Measurements from ENCODE around the gene SLC22A31. TPM values are rescaled to one million over a fixed set of nuclear protein-coding genes. Genes with fewer than 3 reads are reported as not detected.

The SLC22A31 gene
- total RNA-seq, 4 donors from 2014 or later = 0.54 TPM; not detected in 3

DNA sequence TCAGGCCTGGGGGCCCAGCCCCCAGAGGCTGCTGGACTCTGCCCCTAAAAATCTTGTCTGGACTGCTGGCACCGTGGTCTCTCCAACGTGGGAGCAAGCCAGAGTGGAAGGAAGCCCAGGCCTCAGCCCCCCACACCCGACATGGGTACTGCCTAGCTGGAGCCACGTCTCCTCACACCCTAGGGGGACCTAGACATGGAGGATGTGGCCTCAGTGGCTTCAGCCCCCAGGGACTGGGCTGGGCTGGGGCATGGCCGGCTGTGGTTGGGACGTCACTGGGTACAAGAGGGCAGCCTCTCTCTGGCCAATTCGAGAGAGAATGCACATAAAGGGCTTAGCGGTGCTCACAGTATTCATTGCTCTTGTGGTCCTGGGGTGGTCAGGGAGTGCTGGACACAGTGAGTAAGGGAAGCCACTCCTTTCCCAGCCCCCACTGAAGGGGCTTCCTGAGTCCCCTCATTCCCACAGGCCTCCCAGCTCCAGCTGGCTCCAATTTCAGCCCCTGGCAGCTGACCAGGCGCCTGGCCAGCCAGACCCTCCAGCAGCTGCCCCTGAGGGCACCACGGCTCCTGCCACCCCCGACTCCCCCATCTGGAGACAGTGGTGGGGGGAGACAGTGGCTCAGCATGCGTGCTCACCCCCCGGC is 27.7 kb downstream of the SLC22A31 start:
- Histone ChIP-seq H3K9me3 (no peaks in the 10 kb centered on the region), H3K36me3 (no peaks in the 10 kb centered on the region), H3K4me1 (peaks cover 11 to 16% of the 10 kb centered on the region in 2 donors), H3K4me3 (replicated peaks in 1 of 3) (no peak overlapping the region), H3K27ac (no peak overlapping the region), H3K27me3 (no peaks in the 10 kb centered on the region)
- no peak for DNase-seq
- intact Hi-C loops (cut with DNase I) = loop anchor here (10.0 kb wide), 1 partner anchor 228 kb away; no protein-coding TSS in a partner anchor
- WGBS, 2 donors = 58 to 76% methylated on average over 4 to 7 of the region's 13 CpGs
- TF ChIP-seq, protein P1, sequence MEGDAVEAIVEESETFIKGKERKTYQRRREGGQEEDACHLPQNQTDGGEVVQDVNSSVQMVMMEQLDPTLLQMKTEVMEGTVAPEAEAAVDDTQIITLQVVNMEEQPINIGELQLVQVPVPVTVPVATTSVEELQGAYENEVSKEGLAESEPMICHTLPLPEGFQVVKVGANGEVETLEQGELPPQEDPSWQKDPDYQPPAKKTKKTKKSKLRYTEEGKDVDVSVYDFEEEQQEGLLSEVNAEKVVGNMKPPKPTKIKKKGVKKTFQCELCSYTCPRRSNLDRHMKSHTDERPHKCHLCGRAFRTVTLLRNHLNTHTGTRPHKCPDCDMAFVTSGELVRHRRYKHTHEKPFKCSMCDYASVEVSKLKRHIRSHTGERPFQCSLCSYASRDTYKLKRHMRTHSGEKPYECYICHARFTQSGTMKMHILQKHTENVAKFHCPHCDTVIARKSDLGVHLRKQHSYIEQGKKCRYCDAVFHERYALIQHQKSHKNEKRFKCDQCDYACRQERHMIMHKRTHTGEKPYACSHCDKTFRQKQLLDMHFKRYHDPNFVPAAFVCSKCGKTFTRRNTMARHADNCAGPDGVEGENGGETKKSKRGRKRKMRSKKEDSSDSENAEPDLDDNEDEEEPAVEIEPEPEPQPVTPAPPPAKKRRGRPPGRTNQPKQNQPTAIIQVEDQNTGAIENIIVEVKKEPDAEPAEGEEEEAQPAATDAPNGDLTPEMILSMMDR (IDR thresholded peaks at IDR 0.05) = no peak
- no peak for TF ChIP-seq POLR2A (IDR thresholded peaks at IDR 0.05)

DNA sequence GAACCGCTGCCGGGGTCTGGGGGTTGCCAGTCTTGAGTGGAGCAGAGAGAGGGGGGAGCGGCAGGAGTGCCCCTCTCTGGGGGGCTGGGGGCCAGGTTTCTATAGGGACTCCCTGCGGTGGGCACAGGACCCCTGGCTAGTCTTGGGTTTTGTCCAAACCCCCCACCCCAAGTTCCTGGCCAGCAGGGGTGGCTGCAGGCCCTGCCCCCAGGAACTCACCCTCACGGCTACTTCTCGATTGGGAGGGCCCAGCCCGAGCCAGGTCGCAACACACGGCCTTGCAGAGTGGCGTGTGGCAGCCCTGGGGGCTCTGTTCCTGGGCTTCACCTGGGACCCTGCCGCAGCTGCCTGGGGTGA is 28.2 kb downstream of the SLC22A31 start:
- intact Hi-C loops (cut with DNase I) = loop anchor here (10.0 kb wide), 1 partner anchor 227 kb away; no protein-coding TSS in a partner anchor
- no peak for TF ChIP-seq POLR2A (IDR thresholded peaks at IDR 0.05)
- TF ChIP-seq, protein P1 (IDR thresholded peaks at IDR 0.05) = no peak
- H3K27me3 ChIP-seq = no peaks in the 10 kb centered on the region
- DNase-seq = no peak
- H3K4me1 ChIP-seq = peaks cover 11 to 19% of the 10 kb centered on the region in 2 donors
- H3K36me3 ChIP-seq = no peaks in the 10 kb centered on the region
- H3K27ac ChIP-seq = no peak overlapping the region
- H3K4me3 ChIP-seq (replicated peaks in 1 of 3) = no peak overlapping the region
- WGBS, 2 donors = 86% methylated on average over 6 of the region's 11 CpGs; no CpG with 5 or more reads in 1 of the 2 donors
- no peaks in the 10 kb centered on the region for H3K9me3 ChIP-seq

DNA sequence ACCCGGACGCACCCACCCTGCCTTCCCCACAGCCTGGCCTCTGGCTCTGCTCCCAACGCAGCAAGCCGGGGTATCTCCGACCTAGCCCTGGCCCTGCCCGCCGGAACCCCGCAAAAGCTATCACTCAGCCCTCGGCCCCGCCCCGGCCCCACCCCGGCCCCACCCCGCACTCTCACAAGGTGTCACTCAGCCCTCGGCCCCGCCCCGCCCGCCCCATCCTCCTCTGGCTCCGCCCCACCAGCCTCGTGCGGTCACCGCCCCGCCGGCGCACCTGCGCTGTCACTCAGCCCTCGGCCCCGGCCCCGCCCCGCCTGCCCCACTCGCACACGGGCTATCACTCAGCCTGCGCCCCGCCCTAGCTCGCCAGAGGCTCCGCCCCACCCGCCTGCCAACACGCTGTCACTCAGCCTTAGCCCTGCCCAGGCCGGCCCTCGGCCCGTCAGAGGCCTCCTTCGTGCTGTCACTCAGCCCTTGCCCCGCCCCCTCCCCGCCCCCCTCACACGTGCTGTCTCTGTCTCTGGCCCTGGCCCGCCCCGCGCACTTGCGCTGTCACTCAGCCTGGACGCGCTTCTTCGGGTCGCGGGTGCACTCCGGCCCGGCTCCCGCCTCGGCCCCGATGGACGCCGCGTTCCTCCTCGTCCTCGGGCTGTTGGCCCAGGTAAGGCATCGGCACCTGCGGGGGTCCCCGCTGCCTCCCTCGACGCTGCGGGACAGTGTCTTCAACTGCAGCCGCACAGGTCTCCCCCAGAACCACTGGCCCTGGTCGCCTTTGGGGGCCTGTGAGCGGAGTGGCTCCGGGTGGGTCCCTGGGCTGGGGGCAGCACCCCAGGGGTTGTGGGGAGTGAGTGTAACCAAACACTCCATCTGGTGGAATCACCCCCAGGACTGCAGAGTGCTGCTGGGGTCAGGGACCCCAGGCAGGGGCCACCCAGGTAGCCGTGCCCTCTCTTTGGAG is 28.8 kb downstream of the SLC22A31 start, which contains the start of gene CDH15:
TSS of gene CDH15 (plus strand) at position 533 of the 955 bp plus-strand sequence. CDS start at position 617, 84 bp downstream.
- H3K4me3 ChIP-seq (replicated peaks in 1 of 3) = peak within 1 kb of the TSS in 1 of 3 donors; percentile 14
- TF ChIP-seq POLR2A (IDR thresholded peaks at IDR 0.05) = no peak
- TF ChIP-seq, protein P1 (IDR thresholded peaks at IDR 0.05) = no peak
- H3K27me3 ChIP-seq = no peaks in the 10 kb centered on the region
- peaks cover 11 to 20% of the 10 kb centered on the region in 2 donors for H3K4me1 ChIP-seq
- DNase-seq = peak; percentile 92 to 96
- WGBS, 2 donors = 0% methylated on average over 4 of the region's 74 CpGs
- no peak within 1 kb of the TSS for H3K27ac ChIP-seq
- H3K9me3 ChIP-seq = no peaks in the 10 kb centered on the region
- intact Hi-C loops (cut with DNase I) = loop anchor here (10.0 kb wide), 1 partner anchor 227 kb away; no protein-coding TSS in a partner anchor
- no peaks in the 10 kb centered on the region for H3K36me3 ChIP-seq

DNA sequence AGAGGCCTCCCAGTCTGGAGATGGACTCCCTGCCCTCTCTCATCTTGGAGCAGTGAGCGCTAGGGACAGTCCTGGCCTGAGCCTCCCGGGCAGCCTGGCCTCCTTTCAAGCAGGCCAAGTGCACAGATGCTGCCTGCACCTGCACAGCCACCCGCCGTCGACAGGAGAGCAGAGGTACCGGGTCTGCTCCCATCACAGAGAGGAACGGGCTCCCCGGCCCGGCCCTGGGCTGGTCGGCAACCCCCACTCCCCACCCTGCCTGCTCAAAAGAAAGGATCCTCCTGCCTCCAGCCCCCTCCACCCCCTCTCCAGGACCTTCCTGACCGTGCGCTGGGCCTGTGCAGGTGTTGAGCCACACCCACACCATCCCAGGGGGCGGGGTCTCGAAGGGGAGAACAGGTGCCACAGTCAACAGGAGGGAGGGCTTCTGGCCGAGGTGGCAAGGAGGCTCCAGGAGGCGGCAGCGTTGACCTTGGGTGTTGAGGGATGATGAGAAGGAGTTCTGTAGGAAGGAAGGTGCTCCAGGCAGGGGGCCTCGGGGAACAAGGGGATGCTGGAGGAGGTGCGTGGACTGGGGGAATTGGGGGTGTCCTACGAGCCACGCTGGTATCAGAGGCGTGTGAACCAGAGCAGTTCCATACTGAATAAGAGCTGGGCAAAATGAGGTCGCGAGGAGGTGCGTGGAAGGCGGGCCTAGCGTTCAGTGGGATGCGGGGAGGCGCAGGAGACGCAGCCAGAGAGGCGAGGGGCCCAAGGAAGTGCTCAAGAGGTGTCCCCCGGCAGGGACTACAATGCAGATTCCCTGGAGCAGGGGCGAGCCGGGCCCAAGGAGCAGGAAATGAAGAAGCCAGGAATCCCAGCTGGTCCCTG is 29.8 kb downstream of the SLC22A31 start:
- no peak for TF ChIP-seq POLR2A (IDR thresholded peaks at IDR 0.05)
- TF ChIP-seq, protein P1 (IDR thresholded peaks at IDR 0.05) = no peak
- no peaks in the 10 kb centered on the region for H3K9me3 ChIP-seq
- H3K27ac ChIP-seq = no peak overlapping the region
- intact Hi-C loops (cut with DNase I) = loop anchor here (10.0 kb wide), 1 partner anchor 226 kb away; no protein-coding TSS in a partner anchor
- no peaks in the 10 kb centered on the region for H3K36me3 ChIP-seq
- no peaks in the 10 kb centered on the region for H3K27me3 ChIP-seq
- WGBS, 2 donors = 5 to 9% methylated on average over 21 to 23 of the region's 34 CpGs
- peak in 1 of 2 donors; percentile 48 for DNase-seq
- H3K4me3 ChIP-seq (replicated peaks in 1 of 3) = peak overlapping the region in 1 of 3 donors; percentile 14
- peaks cover 11 to 20% of the 10 kb centered on the region in 2 donors for H3K4me1 ChIP-seq

Data from thyroid gland (tissue), 4 donors.